ENCODE results near the gene EBF3.

Gene EBF3

DNA sequence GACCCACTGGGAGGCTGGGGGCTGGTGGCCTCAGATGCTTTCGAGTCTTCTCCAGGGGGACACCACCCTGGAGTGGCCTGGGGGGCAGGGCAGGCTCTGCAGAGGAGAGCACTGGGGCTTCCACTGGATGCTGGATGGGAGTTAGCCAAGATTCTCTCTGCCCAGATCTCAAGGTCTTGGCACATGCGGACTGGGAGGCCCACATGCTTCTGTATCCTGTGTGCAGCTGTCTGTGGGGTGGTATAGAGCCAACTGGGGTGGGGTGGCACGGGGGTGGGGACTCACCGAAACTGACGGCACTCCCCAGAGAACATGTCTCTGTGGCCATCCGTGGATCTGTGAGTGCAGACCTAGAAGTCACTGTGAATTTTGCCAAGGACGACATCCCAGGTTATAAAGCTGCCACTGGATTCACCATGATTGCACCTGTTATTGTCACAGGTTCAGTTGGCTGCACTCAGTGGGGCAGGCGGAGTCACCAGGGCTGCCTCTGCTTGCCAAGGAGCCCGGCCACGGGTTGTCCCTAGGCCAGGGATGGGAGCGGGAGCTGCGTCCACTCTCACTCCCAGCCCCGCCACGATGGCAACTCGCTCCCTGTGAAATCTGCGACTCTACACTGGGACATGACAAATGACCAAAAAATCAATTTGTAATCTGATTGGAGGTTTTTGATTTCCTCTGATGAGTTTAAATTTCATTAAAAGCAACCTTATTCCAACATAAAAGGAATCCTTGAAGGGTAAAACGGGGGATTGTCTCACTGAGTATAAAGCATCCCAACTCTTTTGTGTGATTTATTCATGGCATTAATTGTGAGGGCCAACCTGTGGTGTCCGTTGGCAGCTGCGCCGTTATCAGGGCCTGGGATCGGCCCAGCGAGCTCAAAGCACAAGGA lies 131.3 kb downstream of the EBF3 start:
- DNase-seq: no peak

DNA sequence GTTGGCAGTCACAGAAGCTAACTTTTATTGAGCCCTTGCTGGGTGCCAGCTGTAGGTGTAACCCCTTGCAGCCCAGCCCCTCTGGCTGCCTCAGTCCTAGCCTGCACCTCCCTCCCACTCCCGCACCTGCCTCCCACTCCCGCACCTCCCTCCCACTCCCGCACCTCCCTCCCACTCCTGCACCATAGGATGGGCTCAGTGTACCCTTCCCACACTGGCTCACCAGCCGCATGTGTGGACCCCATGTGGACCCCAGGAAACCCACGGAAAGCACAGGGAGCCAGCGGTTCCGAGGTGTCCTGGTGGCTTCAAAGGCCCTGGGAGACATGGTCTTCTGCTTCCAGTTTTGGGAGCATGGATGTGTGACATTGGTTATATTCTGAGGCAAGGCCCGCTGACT lies 132.9 kb downstream of the EBF3 start:
- DNase-seq: no peak

DNA sequence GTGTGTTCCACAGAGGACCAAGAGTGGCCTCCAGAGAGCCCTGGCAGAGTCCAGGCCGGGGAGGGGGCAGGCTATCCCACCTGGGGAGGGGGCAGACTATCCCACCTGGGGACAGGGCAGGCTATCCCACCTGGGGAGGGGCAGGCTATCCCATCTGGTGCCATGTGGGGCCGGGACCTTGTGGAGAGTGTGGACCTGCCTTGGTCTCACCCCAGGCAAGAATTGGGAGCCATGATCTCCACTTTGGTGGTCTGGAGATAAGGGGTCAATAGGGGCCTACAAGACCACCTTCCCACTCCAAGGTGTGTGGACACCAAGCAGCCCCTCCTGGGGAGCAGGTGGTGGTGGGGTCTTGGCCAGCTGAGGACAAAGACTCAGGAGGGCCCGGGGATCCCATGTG lies 138.2 kb downstream of the EBF3 start:
- no peak for DNase-seq

DNA sequence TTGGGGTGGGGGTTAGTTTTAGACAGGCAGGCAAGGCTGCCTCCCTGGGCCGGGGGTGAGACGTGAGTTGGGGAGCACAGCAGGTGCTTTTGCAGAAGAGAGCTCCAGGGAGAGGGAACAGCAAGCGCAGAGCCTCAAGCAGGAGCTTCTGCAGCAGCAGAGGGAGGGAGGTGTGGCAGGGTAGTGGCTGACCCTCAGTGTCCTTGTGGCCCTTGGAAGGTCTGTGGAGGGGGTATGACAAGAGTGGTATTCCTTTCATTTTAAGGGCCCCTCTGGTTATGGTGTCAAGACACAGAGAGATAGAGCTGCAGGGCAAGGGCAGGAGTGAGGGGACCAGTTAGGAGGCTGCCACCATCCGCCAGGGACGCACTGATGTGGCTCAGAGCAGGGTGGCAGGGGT lies 138.9 kb downstream of the EBF3 start:
- DNase-seq: no peak

DNA sequence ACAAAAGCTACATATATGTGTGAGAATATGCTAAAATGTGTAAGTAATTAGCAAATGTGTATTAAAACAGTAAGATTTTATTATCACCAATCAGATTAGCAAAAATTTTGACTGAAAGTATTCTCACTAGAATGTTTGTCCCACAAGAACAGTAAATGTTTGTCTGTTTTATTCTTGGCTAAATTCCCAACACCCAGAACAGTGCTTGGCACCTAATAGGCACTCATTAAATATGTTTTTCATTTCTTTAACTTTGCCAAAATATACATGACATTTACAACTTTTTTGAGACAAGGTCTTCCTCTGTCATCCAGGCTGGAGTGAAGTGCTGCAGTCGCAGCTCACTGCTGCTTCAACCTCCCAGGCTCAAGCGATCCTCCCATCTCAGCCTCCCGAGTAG lies 143.6 kb downstream of the EBF3 start:
- no peak for DNase-seq

DNA sequence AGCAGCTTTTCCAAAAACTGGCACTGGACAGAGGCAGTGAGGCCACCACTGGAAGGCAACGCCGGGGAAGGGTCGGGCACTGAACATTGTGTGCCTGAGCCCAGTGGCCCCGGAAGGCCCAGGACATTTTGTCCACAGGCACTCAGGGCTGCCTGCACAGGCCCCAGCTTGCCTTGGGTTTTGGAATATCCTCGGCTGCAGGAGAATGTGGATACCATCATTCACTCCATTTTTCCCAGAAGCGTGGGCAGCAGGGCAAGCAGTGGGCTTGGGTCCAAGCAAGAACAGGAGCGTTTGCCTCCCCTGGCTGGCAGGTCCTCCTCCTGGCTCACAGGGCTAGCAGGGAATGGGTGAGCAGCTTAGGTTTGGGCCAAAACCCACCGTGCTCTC lies 147.4 kb downstream of the EBF3 start:
- DNase-seq: no peak

DNA sequence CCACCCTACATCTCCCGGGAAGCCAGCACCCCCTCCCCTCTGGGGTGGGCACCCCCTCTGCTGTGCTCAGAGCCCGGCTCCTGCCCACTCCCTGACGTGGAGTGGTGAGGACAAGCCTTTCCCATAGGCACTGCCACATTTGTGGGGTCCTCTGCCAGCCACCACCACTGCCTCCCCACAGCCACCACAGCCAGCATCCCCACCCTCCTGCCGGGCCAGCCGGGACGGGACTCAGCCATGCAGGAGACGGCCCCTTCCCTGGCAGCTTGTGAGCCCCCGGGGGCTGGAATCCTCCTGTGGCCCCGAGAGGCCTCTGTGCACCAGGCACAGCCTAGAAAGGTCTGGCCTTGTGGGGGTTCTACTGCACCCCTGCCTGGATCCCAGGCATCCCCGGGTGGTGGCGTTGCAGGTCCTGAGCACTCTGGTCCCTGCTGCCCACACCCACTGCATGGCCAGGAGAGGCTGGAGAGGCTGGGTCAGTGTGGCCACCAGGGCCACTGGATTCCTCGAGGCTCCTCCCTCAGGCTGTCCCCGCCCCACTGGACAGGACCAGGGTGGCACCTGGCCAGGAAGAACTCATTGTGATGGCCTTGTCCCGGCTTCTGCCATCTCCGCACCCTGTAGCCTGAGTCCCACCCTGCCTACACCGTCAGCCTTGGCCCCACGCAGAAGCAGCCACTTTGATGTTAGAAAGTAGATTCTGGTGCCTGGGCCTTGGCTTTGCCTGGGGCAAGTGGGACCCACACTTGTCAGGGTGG lies 148.0 kb downstream of the EBF3 start:
- no peak for DNase-seq

DNA sequence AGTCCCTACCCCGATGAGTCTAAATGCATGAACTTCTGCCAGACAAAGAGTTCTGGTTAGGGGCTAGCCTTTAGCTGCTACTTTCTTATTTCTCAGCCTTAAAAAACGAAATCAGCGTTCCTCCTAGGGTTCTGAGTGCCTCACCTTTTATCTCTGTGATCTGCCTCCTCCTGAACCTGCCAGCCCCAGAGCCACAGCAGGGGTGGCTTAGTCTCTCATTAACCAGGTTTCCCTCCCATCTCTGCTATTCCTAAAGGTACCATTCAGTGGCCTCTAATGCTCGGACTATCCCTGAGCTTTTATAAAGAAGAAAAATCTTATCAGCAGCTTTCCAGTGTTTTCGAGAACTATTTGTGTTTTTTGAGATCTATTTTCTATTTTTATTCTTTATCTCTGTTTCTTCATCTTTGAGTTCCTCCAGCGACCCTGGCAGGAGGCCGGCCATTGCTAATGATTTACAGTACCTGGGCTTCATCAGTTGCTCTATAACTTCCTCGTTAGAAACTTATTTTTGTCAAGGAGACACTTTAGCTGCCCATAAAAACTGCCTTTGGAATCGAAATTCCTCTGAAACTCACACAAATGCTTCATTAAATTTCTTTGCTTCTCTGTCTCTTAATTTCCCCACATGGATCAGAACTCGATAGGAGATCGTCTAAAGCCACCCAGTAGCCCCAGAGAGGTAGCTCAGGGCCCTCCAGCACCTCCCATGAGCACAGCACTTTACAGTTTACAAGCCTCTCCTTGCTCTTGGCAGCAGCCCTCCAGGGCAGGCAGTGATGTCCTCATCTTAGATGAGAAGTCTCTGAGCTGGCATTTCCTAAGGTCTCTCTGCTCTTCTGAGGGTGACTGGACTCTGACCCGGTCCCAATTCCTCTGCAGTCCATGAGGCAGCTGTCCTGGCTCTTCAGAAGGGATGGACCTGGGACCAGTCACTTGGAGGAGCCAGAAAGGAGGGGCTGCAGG lies 149.1 kb downstream of the EBF3 start:
- no peak for DNase-seq

DNA sequence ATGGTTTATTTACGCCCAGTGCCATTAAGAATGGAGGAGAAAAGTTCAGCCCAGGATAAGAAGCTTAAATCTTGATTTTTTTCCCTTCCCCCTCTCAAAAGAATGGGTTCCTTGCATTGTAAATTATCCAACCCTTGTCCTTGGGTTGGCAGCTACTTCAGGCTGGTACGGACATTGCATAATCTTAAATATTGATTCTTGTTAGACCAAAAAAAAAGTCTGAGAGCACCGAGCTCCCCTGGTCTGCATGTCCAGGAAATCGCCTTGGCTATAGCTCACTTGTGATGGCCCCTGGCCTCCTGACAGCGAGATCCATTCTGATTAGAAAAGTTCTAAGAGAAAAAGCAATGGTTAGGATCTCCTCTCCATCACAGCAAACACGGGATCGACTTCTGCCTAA lies 151.7 kb downstream of the EBF3 start:
- DNase-seq: no peak

DNA sequence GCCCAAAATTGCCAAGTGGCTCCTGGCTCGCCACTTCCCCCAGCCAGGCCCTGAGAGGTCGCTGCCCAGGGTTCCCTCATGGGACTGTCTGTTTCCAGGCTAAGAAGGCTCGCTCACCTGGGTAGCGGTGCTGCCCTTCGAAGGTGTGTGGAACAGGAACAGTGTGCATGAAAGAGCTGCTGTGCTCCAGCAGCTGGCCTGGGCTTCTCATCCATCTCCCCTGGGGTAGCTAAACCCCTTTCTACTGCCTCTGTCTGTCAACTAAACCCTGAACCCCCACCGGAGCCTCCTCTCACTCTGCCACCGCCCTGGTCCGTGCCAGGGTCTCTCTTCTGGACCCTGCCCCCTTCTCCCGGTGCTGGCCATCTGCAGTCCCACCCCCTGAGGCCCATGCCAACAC lies 152.9 kb downstream of the EBF3 start:
- no peak for DNase-seq

DNA sequence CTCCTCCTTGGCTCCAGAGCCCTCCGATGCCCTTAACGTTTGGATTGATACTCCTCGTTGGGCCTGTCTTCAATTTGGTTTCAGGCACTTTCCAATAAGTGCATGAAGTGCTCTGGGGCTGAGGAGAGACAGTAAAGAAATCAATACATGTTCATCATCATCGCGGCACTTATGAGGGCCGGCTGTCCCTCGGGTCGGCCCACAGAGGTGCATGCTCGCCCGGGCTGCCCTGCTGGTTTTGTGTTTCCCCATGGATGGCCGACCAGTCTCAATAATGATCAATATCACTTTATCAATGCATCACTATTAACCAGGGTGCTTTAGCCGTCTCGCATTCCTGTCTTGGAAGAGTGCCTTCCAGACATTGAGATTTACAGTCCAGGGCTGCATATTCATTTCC lies 154.2 kb downstream of the EBF3 start:
- no peak for DNase-seq

DNA sequence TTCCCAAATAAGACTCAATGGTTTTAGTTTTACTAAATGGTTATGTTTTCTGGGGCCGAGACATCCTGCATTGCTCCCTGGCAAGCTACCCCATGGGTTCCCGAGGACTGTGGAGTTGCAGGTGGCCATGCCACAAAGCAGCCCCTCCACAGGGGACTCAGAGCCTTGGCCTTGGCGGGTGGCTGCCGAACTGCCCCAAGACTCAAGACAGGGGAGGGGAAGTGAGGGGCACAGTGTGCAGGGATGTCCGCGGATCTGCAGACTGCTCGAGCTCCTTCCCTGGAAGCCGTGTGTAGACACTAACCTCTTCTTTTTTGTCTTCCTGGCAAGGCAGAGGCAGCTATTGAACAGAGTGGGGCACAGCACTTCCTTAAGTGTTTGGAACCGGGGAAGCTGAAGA lies 154.6 kb downstream of the EBF3 start:
- DNase-seq: no peak

DNA sequence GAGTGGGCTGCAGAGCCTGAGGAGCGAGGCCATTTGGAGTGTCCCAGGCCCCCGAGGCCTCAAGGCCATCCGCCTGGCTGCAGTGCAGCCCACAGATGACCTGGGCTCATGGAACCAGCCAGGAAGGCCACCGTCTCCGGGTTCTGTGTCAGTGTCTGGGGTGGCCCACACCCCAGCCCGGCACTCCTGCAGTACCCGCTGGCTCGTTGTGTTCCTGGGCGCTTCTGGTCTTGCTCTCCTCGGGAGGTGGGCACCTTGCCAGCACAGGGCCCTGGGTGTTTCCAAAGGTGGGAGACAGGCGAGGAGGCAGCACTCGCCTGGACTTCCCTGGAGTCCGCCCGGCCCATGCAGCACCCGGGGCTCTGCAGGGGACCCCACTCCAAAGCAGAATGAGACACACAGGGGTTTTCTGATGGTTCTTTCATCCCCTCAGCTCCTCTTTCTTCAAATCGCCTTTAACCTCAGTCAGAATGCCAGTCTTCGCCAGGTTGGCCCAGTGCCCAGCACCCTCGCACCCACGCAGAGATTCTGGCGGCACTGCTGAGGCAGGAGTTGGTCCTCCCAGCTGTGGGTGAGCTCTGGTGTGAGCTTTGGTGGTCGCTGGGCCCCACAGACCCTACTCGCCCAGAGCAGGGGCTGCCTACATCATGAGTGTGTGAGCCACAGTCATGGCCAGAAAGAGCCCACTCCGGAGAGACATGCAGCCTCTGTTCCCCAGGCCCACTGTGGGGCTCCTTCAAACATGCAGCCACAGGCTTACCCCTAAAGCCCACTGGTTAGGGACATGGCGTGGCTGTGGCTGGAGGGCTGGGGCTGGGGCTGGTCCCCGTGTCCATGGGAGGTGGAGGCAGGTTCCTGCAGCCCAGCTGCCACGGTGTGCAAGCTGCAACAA lies 155.7 kb downstream of the EBF3 start:
- no peak for DNase-seq

DNA sequence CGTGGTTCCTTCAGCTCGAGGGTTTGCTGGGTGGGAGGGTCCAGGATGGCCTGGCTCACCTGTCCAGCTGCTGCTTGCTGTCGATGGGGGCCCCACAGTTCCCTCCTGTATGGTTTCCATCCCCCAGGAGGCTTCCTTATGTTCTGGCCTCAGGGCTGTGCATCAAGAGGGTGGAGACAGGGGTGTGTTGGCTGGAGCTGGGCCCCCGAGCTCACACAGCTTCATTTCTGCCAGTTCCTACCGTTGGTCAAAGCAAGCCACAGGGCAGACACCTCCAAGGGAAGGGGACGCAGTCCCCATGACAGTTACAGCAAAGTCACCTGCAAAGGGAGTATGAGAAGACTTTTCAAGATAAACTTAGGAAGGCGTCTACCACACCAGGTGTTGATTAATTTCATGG lies 156.9 kb downstream of the EBF3 start:
- DNase-seq: no peak

DNA sequence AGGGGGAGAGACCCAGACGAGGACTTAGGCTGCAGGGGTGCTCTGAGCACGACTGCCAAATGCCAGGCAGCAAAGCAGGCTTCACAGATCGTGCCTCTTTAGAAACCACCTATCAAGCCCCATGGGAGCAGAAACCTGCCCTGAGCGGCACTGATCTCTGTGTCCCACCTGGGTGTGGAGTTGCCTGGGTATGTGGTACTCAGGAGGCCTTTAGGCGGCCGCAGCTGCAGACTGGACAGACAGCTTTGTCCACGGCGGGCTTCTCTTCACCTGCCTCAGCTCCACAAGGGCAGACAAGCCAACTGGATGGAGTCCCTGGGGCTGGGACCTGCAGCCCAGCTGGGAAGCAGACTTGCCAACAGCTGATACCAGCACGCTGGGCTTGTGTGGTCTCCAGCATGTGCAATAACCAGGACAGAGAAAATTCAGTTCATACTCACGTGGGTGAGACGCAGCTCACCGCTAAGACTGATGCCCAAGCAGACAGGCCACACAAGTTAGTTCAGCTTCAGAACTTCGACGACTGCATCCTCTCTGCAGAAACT lies 163.2 kb downstream of the EBF3 start:
- DNase-seq: no peak

DNA sequence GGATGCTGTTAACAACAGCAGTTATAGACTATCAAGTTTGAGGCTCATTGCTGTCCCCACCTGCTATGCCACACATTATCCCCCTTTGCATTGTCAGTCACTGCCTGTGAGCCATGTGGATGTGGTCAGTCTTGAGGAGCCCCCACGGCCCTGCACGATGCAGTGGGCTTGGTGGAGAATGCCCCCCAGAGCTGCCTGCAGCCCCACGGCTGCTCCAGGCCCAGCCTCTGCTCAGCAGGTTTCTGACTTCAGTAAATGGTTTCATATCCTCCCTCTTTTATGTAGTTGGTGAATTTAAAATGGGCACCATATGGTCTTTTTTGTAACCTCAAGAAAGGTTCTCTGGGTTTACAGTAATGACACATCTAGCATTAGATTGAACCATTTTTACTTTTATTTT lies 164.1 kb downstream of the EBF3 start:
- DNase-seq: no peak

DNA sequence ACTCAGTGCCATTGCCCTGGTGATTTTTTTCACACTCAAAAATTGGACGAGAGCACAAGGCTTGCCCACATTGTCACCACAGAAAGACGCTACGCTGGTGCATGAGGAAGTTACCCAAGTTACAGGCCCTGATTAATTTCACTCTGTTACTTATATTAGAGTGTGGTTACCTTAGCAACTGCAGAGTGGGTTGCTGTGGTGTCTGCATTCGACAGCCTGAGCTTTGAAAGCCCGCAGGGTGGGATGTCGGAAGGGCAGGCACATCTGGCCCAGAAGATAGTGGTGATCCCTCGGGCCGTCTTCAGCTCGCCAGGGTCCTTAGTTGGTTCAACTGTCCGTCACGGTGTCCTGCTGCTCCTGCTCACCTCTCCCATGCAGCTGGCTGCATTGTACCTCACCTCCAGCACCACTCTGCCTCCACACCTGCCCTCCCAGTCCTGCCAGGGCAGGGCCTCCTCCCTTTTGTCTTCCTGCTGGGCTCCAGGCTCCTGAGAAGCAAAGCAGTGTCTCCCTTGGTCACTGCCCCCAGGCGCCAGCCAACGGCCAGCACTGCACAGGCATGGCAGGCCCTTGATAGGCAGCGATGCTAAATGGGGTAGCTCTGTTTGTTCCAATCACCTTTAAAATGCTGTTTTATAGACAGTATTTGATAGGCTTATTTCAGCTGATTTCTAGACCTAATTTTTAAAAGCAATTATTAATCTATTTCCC lies 167.2 kb downstream of the EBF3 start:
- peak; percentile 4 to 22 for DNase-seq

DNA sequence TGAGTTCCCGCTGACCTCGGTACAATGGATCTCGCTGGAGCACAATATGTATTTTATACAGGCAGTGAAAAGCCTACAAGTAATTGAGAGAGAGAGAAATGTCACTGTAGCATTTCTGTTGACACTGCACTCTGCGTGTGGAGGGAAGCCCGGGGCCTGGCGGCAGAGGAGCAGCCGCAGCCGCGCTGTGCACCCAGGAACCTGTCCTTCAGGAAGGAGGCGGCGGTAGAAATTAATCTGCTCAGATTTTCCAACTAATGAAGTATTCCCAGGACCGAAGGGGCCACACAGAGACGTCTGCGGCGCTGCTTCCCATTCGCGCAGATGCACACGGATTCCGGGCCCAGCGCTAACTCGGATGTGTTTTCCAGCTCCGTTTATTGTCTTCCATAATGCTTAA lies 170.1 kb downstream of the EBF3 start:
- DNase-seq: no peak

DNA sequence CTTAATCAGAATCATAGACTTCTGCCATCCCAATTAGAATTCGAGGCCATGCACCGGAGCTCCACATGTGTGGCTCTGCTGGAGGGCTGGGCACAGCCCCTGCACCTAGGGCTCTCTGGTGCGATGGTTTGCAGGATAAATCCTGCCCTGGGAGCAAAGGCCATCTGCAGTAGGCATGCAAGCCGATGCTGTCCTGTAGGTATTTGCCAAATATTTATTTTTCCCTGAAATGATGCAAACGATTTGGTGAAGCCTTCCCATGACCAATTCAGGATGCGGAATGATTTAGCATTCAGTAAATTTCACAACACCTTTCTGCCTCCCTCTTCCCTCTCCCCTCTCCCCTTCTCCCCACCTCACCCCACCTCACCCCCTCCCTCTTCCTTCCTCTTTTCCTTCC lies 170.6 kb downstream of the EBF3 start:
- DNase-seq: no peak

DNA sequence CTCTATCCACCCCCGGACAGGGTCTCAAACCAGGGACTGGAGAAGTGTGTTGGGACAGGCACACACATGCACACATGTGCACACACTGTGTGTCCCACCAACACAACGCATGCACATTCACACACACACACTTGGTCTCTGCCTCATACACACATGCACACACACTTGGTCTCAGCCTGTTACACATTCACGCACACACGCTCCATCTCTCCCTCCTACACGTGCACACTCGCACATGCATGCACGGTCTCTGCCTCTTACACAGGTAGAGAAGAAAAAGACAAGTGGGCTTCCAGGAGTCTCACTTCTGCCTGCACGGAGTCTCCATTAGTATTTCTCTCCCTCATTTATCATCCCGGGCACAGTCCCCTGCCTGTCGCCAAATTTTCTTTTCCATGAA lies 171.2 kb downstream of the EBF3 start:
- DNase-seq: no peak

DNA sequence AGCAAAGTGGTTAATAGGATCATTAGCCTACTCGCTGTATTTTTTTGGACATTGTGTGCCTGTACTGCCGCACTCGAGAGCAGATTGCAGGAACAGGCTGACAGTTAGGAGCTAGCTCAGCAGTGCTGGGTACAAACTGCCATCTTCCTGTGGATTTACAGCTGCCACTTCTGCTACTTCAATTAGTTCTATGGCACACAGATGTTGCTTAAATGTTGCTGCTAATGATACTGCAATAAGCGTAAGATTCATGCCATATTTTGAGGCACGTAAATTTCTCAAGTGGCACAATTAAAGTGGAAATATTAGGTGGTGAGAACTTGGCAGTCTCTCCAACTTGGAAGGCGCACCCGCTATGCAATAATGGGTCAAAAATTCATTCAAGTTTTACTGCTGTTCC lies 171.9 kb downstream of the EBF3 start:
- no peak for DNase-seq

Data from inflammatory macrophage (primary cell).